Endothelial cell (in vitro differentiated cells): ENCODE data around the gene MARK3. TPM values are rescaled to one million over a fixed set of nuclear protein-coding genes. Genes with fewer than 3 reads are reported as not detected.

Source experiments
- DNase-seq: peaks from one replicate; pipeline ENCODE4 v3.0.0; 2021; ENCODE audit warnings: low spot score
- H3K27ac Mint-ChIP-seq: one replicate; pipeline ENCODE4 v1.8.0; 2021; ENCODE audit warnings: mixed read lengths, inconsistent platforms; ENCODE audit not compliant: unreplicated experiment
- H3K27me3 Mint-ChIP-seq: one replicate; pipeline ENCODE4 v1.8.0; 2021; ENCODE audit warnings: mild to moderate bottlenecking, moderate library complexity, mixed read lengths, inconsistent platforms; ENCODE audit not compliant: unreplicated experiment
- H3K36me3 Mint-ChIP-seq: one replicate; pipeline ENCODE4 v1.8.0; 2021; ENCODE audit warnings: mild to moderate bottlenecking, low read depth, mixed read lengths, inconsistent platforms; ENCODE audit not compliant: unreplicated experiment
- H3K4me1 Mint-ChIP-seq: one replicate; pipeline ENCODE4 v1.8.0; 2021; ENCODE audit warnings: mild to moderate bottlenecking, mixed read lengths, inconsistent platforms; ENCODE audit not compliant: unreplicated experiment
- H3K4me3 Mint-ChIP-seq: one replicate; pipeline ENCODE4 v1.8.0; 2021; ENCODE audit warnings: mild to moderate bottlenecking, mixed read lengths, inconsistent platforms; ENCODE audit not compliant: unreplicated experiment
- H3K9me3 Mint-ChIP-seq: one replicate; pipeline ENCODE4 v1.8.0; 2021; ENCODE audit warnings: mixed read lengths, inconsistent platforms; ENCODE audit not compliant: unreplicated experiment
- CTCF ChIP-seq: fragments of 200-600 bp; sonication (generic); IDR thresholded peaks from one replicate; pipeline ENCODE4 v1.5.0; 2021; ENCODE audit warnings: antibody characterized with exemption; ENCODE audit not compliant: unreplicated experiment
- total RNA-seq: library from RNA; stranded (reverse); fragmentation: NEBNext Ultra II Directional; extraction: Animal tissue kit (Norgen Biotek cat#: 25700); gene quantifications from one replicate; pipeline ENCODE4 v1.2.1, GENCODE V29; 2021; ENCODE audit not compliant: unreplicated experiment

The MARK3 gene
- total RNA-seq, 1 donor from 2014 or later: 70.8 TPM

- Mint-ChIP-seq H3K27me3 (no peaks in the 10 kb centered on the region), H3K9me3 (no peaks in the 10 kb centered on the region), H3K4me3 (no peak overlapping the region), H3K4me1 (peaks cover 8% of the 10 kb centered on the region), H3K36me3 (peaks cover 35% of the 10 kb centered on the region), H3K27ac (no peak overlapping the region)
- DNase-seq: no peak
- TF ChIP-seq CTCF: no peak
These were observed 75.2 kb downstream of the MARK3 start for GRCh38 chr14:103460415-103460814.

GRCh38 chr14:103463149-103463548, 77.9 kb downstream of the MARK3 start:
- DNase-seq: no peak
- H3K27ac Mint-ChIP-seq: no peak overlapping the region
- no peak for TF ChIP-seq CTCF

GRCh38 chr14:103463851-103464250, 78.6 kb downstream of the MARK3 start:
- Mint-ChIP-seq H3K27me3 (no peaks in the 10 kb centered on the region), H3K4me3 (peak overlapping the region; percentile 7), H3K4me1 (no peaks in the 10 kb centered on the region), H3K9me3 (no peaks in the 10 kb centered on the region), H3K27ac (no peak overlapping the region), H3K36me3 (peaks cover 43% of the 10 kb centered on the region)
- no peak for DNase-seq
- TF ChIP-seq CTCF: no peak

More at GRCh38 chr14:103463149-103463548, 77.9 kb downstream of the MARK3 start:
- Mint-ChIP-seq H3K4me3 (peak overlapping the region; percentile 33), H3K27me3 (no peaks in the 10 kb centered on the region), H3K9me3 (no peaks in the 10 kb centered on the region), H3K36me3 (peaks cover 43% of the 10 kb centered on the region), H3K4me1 (no peaks in the 10 kb centered on the region)

- TF ChIP-seq CTCF: no peak
- DNase-seq: no peak
- H3K27ac Mint-ChIP-seq: no peak overlapping the region
- peaks cover 3% of the 10 kb centered on the region for H3K4me1 Mint-ChIP-seq
- H3K4me3 Mint-ChIP-seq: no peak overlapping the region
- H3K36me3 Mint-ChIP-seq: peaks cover 36% of the 10 kb centered on the region
- H3K27me3 Mint-ChIP-seq: peaks cover 2% of the 10 kb centered on the region
- no peaks in the 10 kb centered on the region for H3K9me3 Mint-ChIP-seq
These were observed 87.7 kb downstream of the MARK3 start for GRCh38 chr14:103472939-103473338.

GRCh38 chr14:103474893-103475292, 89.7 kb downstream of the MARK3 start:
- peaks cover 3% of the 10 kb centered on the region for H3K4me1 Mint-ChIP-seq
- TF ChIP-seq CTCF: no peak
- no peak overlapping the region for H3K4me3 Mint-ChIP-seq
- H3K27me3 Mint-ChIP-seq: peaks cover 2% of the 10 kb centered on the region
- DNase-seq: no peak
- no peaks in the 10 kb centered on the region for H3K9me3 Mint-ChIP-seq
- H3K27ac Mint-ChIP-seq: no peak overlapping the region
- peaks cover 35% of the 10 kb centered on the region for H3K36me3 Mint-ChIP-seq
